IMR-90 (cell line): Measurements from ENCODE around the gene HDC. TPM values are rescaled to one million over a fixed set of nuclear protein-coding genes. Genes with fewer than 3 reads are reported as not detected.

Experiments
- ATAC-seq: fragments of 200-7000 bp; cut with Tn5 transposase; 2 replicates; pipeline ENCODE4 v1.9.1; 2020; ENCODE audit warnings: low read depth, mild to moderate bottlenecking, moderate library complexity
- BruUV-seq: library from RNA; stranded (reverse); fragments of 400-500 nt; replicated peaks from 2 replicates; lab custom pipeline; 2021; lab: Mats Ljungman, UMichigan
- CTCF ChIA-PET: fragments of 300-600 bp; formaldehyde crosslinking; extraction: SDS; loops from one replicate; lab custom pipeline; 2021; ENCODE audit warnings: antibody characterized with exemption; lab: Yijun Ruan, JAX
- POLR2A ChIA-PET: fragments of 300-600 bp; sonication (Branson Sonifier 250); formaldehyde crosslinking; loops from one replicate; lab custom pipeline; 2022; ENCODE audit warnings: antibody characterized with exemption; ENCODE audit not compliant: unreplicated experiment; lab: Charles Lee
- DNase-seq: peaks from one replicate; pipeline ENCODE4 v3.0.0; 2013
- H2AFZ ChIP-seq: replicated peaks from 2 replicates; pipeline ENCODE3; 2013; ENCODE audit warnings: low read length, mild to moderate bottlenecking; ENCODE audit not compliant: poor library complexity
- H2AK5ac ChIP-seq: 2 replicates; pipeline ENCODE4 v1.6.1; 2013; ENCODE audit warnings: low read depth, low read length, inconsistent platforms
- H2AK9ac ChIP-seq: replicated peaks from 2 replicates; pipeline ENCODE3; 2013; ENCODE audit warnings: mild to moderate bottlenecking, low read depth, low read length, moderate library complexity; ENCODE audit not compliant: poor library complexity
- H2BK120ac ChIP-seq: 2 replicates; pipeline ENCODE4 v1.6.1; 2013; ENCODE audit warnings: low read depth, low read length, inconsistent platforms
- H2BK15ac ChIP-seq: 3 replicates; pipeline ENCODE4 v1.6.1; 2013; ENCODE audit warnings: low read depth, low read length, inconsistent platforms
- H2BK20ac ChIP-seq: 2 replicates; pipeline ENCODE4 v1.6.1; 2013; ENCODE audit warnings: low read depth, mild to moderate bottlenecking, inconsistent platforms, low read length, moderate library complexity
- H2BK5ac ChIP-seq: 2 replicates; pipeline ENCODE4 v1.6.1; 2013; ENCODE audit warnings: mild to moderate bottlenecking, low read depth, low read length, inconsistent platforms; ENCODE audit not compliant: poor library complexity, severe bottlenecking
- H3K14ac ChIP-seq: replicated peaks from 2 replicates; pipeline ENCODE4 v1.6.1; 2013; ENCODE audit warnings: low read depth, low read length, inconsistent platforms
- H3K18ac ChIP-seq: 2 replicates; pipeline ENCODE4 v1.6.1; 2013; ENCODE audit warnings: low read depth, low read length, control low read depth
- H3K23ac ChIP-seq: 2 replicates; pipeline ENCODE4 v1.6.1; 2013; ENCODE audit warnings: low read depth, low read length, inconsistent platforms
- H3K27ac ChIP-seq: 2 replicates; pipeline ENCODE4 v1.5.1; 2013; ENCODE audit warnings: mild to moderate bottlenecking, control low read depth, low read length; ENCODE audit not compliant: insufficient read depth
- H3K27me3 ChIP-seq: 2 replicates; pipeline ENCODE4 v1.6.1; 2013; ENCODE audit warnings: low read length; ENCODE audit not compliant: control insufficient read depth, insufficient read depth
- H3K36me3 ChIP-seq: 2 replicates; pipeline ENCODE4 v1.6.1; 2013; ENCODE audit warnings: low read length, mixed read lengths; ENCODE audit not compliant: control insufficient read depth, insufficient read depth
- H3K4ac ChIP-seq: 2 replicates; pipeline ENCODE4 v1.6.1; 2013; ENCODE audit warnings: low read depth, low read length, inconsistent platforms
- H3K4me1 ChIP-seq: 2 replicates; pipeline ENCODE4 v1.6.1; 2013; ENCODE audit warnings: low read length, mixed read lengths; ENCODE audit not compliant: control insufficient read depth, insufficient read depth
- H3K4me2 ChIP-seq: 2 replicates; pipeline ENCODE4 v1.6.1; 2013; ENCODE audit warnings: low read depth, mild to moderate bottlenecking, control low read depth, low read length, moderate library complexity
- H3K4me3 ChIP-seq: 2 replicates; pipeline ENCODE4 v1.5.1; 2013; ENCODE audit warnings: low read depth, mild to moderate bottlenecking, control low read depth, low read length, moderate library complexity; ENCODE audit not compliant: insufficient read depth
- H3K56ac ChIP-seq: 2 replicates; pipeline ENCODE4 v1.6.1; 2013; ENCODE audit warnings: low read length, inconsistent platforms; ENCODE audit not compliant: insufficient read depth; ENCODE audit errors: extremely low read depth
- H3K79me1 ChIP-seq, 2 experiments: 2 replicates each; pipeline ENCODE4 v1.6.1; 2013; ENCODE audit warnings: low read length in 2 of 2, inconsistent platforms in 1 of 2, low read depth in 1 of 2
- H3K9ac ChIP-seq: 2 replicates; pipeline ENCODE4 v1.6.1; 2013; ENCODE audit warnings: low read depth, low read length, control low read depth
- H3K9me1 ChIP-seq: 2 replicates; pipeline ENCODE4 v1.6.1; 2013; ENCODE audit warnings: low read length, inconsistent platforms; ENCODE audit not compliant: insufficient read depth
- H3K9me3 ChIP-seq: 2 replicates; pipeline ENCODE4 v1.6.1; 2013; ENCODE audit warnings: low read length; ENCODE audit not compliant: control insufficient read depth, insufficient read depth
- H4K20me1 ChIP-seq: 2 replicates; pipeline ENCODE4 v1.6.1; 2013; ENCODE audit warnings: low read length, inconsistent platforms; ENCODE audit not compliant: insufficient read depth
- H4K5ac ChIP-seq: 2 replicates; pipeline ENCODE4 v1.6.1; 2013; ENCODE audit warnings: mild to moderate bottlenecking, low read depth, low read length, control low read depth
- H4K8ac ChIP-seq, 2 experiments: 2 replicates each; pipeline ENCODE4 v1.6.1; 2013; ENCODE audit warnings: low read depth in 2 of 2, low read length in 2 of 2, control low read depth in 1 of 2, inconsistent platforms in 1 of 2
- H4K91ac ChIP-seq: 2 replicates; pipeline ENCODE4 v1.6.1; 2013; ENCODE audit warnings: low read depth, low read length, inconsistent platforms; ENCODE audit not compliant: insufficient read depth
- BHLHE40 ChIP-seq: fragments of 150-350 bp; IDR thresholded peaks from 2 replicates; pipeline ENCODE4 v1.6.1; 2016; ENCODE audit warnings: mild to moderate bottlenecking, low read depth, low read length
- CEBPB ChIP-seq: IDR thresholded peaks from 2 replicates; pipeline ENCODE4 v1.6.1; 2012; ENCODE audit warnings: low read depth, low read length, improper control_type of control experiment
- ELK1 ChIP-seq: fragments of 150-350 bp; IDR thresholded peaks from 2 replicates; pipeline ENCODE4 v1.6.1; 2016; ENCODE audit warnings: low read depth, mild to moderate bottlenecking, low read length, moderate library complexity, borderline replicate concordance
- MAZ ChIP-seq: IDR thresholded peaks from 2 replicates; pipeline ENCODE4 v1.6.1; 2012; ENCODE audit warnings: low read depth, mild to moderate bottlenecking, low read length, improper control_type of control experiment, moderate library complexity, borderline replicate concordance
- NFE2L2 ChIP-seq: fragments of 150-350 bp; IDR thresholded peaks from 2 replicates; pipeline ENCODE4 v1.6.1; 2016; ENCODE audit warnings: low read depth, mild to moderate bottlenecking, low read length
- RAD21 ChIP-seq: IDR thresholded peaks from 2 replicates; pipeline ENCODE4 v1.6.1; 2012; ENCODE audit warnings: low read length, improper control_type of control experiment
- RCOR1 ChIP-seq: IDR thresholded peaks from 2 replicates; pipeline ENCODE4 v1.6.1; 2012; ENCODE audit warnings: mild to moderate bottlenecking, low read length, improper control_type of control experiment; ENCODE audit not compliant: insufficient replicate concordance
- SMC3 ChIP-seq: fragments of 150-350 bp; IDR thresholded peaks from 2 replicates; pipeline ENCODE4 v1.6.1; 2016; ENCODE audit warnings: low read depth, mild to moderate bottlenecking, antibody characterized with exemption, low read length, moderate library complexity
- WGBS, 2 experiments: methylation state at CpG; one replicate each; pipeline versions ENCODE4 v1.1.5 to v1.1.7; 2013; ENCODE audit warnings: missing lambda C conversion rate in 2 of 2; ENCODE audit not compliant: insufficient read length in 1 of 2; ENCODE audit errors: extremely low coverage in 2 of 2; 5-methylcytosine and 5-hydroxymethylcytosine counted together
- dilution Hi-C: fragments of 300-500 bp; cut with HindIII; formaldehyde crosslinking; loops from one replicate; pipeline ENCODE4 v1.14.3; 2018; ENCODE audit warnings: low sequenced_read_pairs; ENCODE audit not compliant: unreplicated experiment
- in situ Hi-C: fragments of 300-500 bp; cut with MboI; formaldehyde crosslinking; loops from 3 replicates; pipeline ENCODE4 v1.14.3; 2019; ENCODE audit warnings: low sequenced_read_pairs, inconsistent platforms, mixed read lengths
- intact Hi-C: fragments of 100-400 bp; cut with micrococcal nuclease; formaldehyde crosslinking; loops from 2 replicates; pipeline ENCODE4 v1.10.0; 2022
- polyA plus RNA-seq, 3 experiments: library from polyadenylated mRNA; depleted of rRNA; stranded (reverse); fragments of >200 nt; gene quantifications; 2 replicates each; pipeline ENCODE4 v1.2.3, GENCODE V29; 2012; ENCODE audit warnings: low replicate concordance in 1 of 3
- total RNA-seq: library from RNA; depleted of rRNA; stranded (reverse); fragments of >200 nt; gene quantifications from 2 replicates; pipeline ENCODE4 v1.2.3, GENCODE V29; 2012
- TF ChIP-seq, protein P1 (sequence below): conservative IDR thresholded peaks from 2 replicates; pipeline ENCODE4 v1.5.1; 2012; ENCODE audit warnings: mild to moderate bottlenecking, low read depth, low read length, improper control_type of control experiment

HDC gene
- total and polyA plus RNA-seq, 2 of the 4 experiments (the other 2 are of a cell fraction): not detected

DNA sequence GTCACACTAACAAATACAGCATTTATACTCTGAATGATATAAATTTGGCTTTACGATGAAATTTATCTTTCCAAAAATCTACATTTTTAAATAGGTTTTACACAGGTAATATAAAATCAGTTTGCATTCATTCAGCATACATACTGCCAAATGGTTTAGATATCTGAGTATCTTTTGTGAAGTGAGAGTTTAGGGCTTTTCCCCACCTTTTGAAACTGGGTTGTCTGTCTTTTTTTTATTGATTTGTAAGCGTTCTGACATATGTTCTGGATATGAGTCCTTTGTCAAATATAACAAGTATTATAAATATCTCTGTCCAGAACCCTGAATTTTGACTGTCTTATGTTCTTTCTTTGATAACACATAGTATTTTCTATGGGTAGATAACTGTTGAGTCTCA is 47.1 kb upstream of the HDC start:
- Histone ChIP-seq H3K18ac (no peak overlapping the region), H4K8ac (no peak overlapping the region), H2AK5ac (no peak overlapping the region), H3K9me1 (no peaks in the 10 kb centered on the region), H3K4me1 (no peaks in the 10 kb centered on the region), H3K27ac (no peak overlapping the region), H2AFZ (no peak overlapping the region), H3K4me3 (no peak overlapping the region), H3K9ac (no peak overlapping the region), H2BK20ac (no peak overlapping the region), H2AK9ac (no peak overlapping the region), H2BK15ac (no peak overlapping the region), H2BK120ac (no peak overlapping the region), H3K79me1 (peaks cover 11 to 30% of the 10 kb centered on the region in 2 experiments), H4K5ac (no peak overlapping the region), H2BK5ac (no peak overlapping the region), H3K23ac (no peak overlapping the region), H4K20me1 (no peaks in the 10 kb centered on the region), H3K27me3 (no peaks in the 10 kb centered on the region), H3K9me3 (peaks cover 4% of the 10 kb centered on the region; the same call in 1 of the 2 replicates), H3K4me2 (no peak overlapping the region), H3K36me3 (peaks cover 4% of the 10 kb centered on the region), H3K4ac (no peak overlapping the region), H3K56ac (no peak overlapping the region), H3K14ac (no peak overlapping the region), H4K91ac (no peak overlapping the region)
- ATAC-seq: no peak
- BruUV-seq: no TSS peak
- no CpG with 5 or more reads among the region's 2 CpGs for WGBS, 2 experiments
- in situ Hi-C loops (loop anchor here (25.0 kb wide), 2 partner anchors 900 to 1075 kb away; partner anchors contain the start of gene FGF7), dilution Hi-C loops (no loop called here), intact Hi-C loops (loop anchor here (10.0 kb wide), 3 partner anchors 888 to 1448 kb away; partner anchors contain the start of gene FGF7)
- TF ChIP-seq CEBPB (no peak), ELK1 (no peak), SMC3 (no peak), MAZ (no peak), RCOR1 (no peak), BHLHE40 (no peak), RAD21 (no peak), NFE2L2 (no peak)
- TF ChIP-seq, protein P1, sequence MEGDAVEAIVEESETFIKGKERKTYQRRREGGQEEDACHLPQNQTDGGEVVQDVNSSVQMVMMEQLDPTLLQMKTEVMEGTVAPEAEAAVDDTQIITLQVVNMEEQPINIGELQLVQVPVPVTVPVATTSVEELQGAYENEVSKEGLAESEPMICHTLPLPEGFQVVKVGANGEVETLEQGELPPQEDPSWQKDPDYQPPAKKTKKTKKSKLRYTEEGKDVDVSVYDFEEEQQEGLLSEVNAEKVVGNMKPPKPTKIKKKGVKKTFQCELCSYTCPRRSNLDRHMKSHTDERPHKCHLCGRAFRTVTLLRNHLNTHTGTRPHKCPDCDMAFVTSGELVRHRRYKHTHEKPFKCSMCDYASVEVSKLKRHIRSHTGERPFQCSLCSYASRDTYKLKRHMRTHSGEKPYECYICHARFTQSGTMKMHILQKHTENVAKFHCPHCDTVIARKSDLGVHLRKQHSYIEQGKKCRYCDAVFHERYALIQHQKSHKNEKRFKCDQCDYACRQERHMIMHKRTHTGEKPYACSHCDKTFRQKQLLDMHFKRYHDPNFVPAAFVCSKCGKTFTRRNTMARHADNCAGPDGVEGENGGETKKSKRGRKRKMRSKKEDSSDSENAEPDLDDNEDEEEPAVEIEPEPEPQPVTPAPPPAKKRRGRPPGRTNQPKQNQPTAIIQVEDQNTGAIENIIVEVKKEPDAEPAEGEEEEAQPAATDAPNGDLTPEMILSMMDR: no peak
- POLR2A ChIA-PET: no interaction called here
- CTCF ChIA-PET: no interaction called here
- DNase-seq: no peak
